Stimulated activated naive CD8-positive, alpha-beta T cell treated with anti-CD3 and anti-CD28 coated beads, Interleukin-15, Interleukin-2, amounts not matched to agents 100 U/mL and 50 U/mL, for 24 hours (primary cell): Measurements from ENCODE around the gene STYXL1.
"Not testable (repeated sequence)": the region's sequence is repeated elsewhere in the genome, so short reads cannot be mapped to it uniquely, and the experiment has no call there.

Source experiments
- ATAC-seq: fragments of 150-1000 bp; cut with Tn5 transposase; one replicate; pipeline ENCODE4 v1.10.0; 2021
- DNase-seq: peaks from one replicate; pipeline ENCODE4 v3.0.0; 2021

STYXL1 gene

GRCh38 chr7:76029682-76030081 is 18.1 kb downstream of the STYXL1 start:
- not testable (repeated sequence) for ATAC-seq, DNase-seq

- no peak for ATAC-seq
- no peak for DNase-seq
These were observed 24.8 kb downstream of the STYXL1 start for GRCh38 chr7:76023002-76023401.

GRCh38 chr7:76022026-76022780 is 25.6 kb downstream of the STYXL1 start:
- DNase-seq (no peak), ATAC-seq (no peak)

GRCh38 chr7:76020031-76020714 is 27.6 kb downstream of the STYXL1 start:
- DNase-seq (peak; percentile 76), ATAC-seq (peak; percentile 66)

GRCh38 chr7:76018520-76018919 is 29.3 kb downstream of the STYXL1 start:
- not testable (repeated sequence) for DNase-seq, ATAC-seq

- ATAC-seq (no peak), DNase-seq (no peak)
These were observed 31.4 kb downstream of the STYXL1 start for GRCh38 chr7:76016191-76016947.

- ATAC-seq (no peak), DNase-seq (no peak)
These were observed 36.3 kb downstream of the STYXL1 start for GRCh38 chr7:76011442-76011861.

GRCh38 chr7:76009672-76010600 is 37.9 kb downstream of the STYXL1 start:
- DNase-seq = no peak
- ATAC-seq = no peak

GRCh38 chr7:76008156-76008687 is 39.6 kb downstream of the STYXL1 start:
- ATAC-seq (peak; percentile 80), DNase-seq (peak; percentile 56)

- not testable (repeated sequence) for DNase-seq, ATAC-seq
These were observed 42.8 kb downstream of the STYXL1 start for GRCh38 chr7:76005004-76005403.

GRCh38 chr7:76003351-76003750 is 44.4 kb downstream of the STYXL1 start:
- no peak for DNase-seq
- ATAC-seq = no peak

- ATAC-seq (no peak), DNase-seq (no peak)
These were observed 45.0 kb downstream of the STYXL1 start for GRCh38 chr7:76002822-76003221.

- ATAC-seq (no peak), DNase-seq (no peak)
These were observed 45.7 kb downstream of the STYXL1 start for GRCh38 chr7:76002139-76002538.

GRCh38 chr7:76000566-76000965 is 47.2 kb downstream of the STYXL1 start:
- DNase-seq (no peak), ATAC-seq (no peak)

GRCh38 chr7:75998038-75998437 is 49.8 kb downstream of the STYXL1 start:
- DNase-seq (no peak), ATAC-seq (no peak)

GRCh38 chr7:75996476-75996875 is 51.3 kb downstream of the STYXL1 start:
- DNase-seq = no peak

GRCh38 chr7:75995996-75996395 is 51.8 kb downstream of the STYXL1 start:
- no peak for DNase-seq
- no peak for ATAC-seq

More at GRCh38 chr7:75996476-75996875, 51.3 kb downstream of the STYXL1 start:
- ATAC-seq = no peak

GRCh38 chr7:75995052-75995471 is 52.7 kb downstream of the STYXL1 start:
- ATAC-seq = no peak
- no peak for DNase-seq

- ATAC-seq = peak; percentile 98
These were observed 53.3 kb downstream of the STYXL1 start, which contains the start of gene TMEM120A for GRCh38 chr7:75994388-75995051. TSS of gene TMEM120A (minus strand) at chr7:75994595. CDS start at chr7:75994570, 25 bp downstream.

GRCh38 chr7:75993689-75994387 is 54.0 kb downstream of the STYXL1 start:
- no peak for ATAC-seq
- no peak for DNase-seq

More at GRCh38 chr7:75994388-75995051, 53.3 kb downstream of the STYXL1 start, which contains the start of gene TMEM120A:
- DNase-seq = peak; percentile 98
